Osteocyte (in vitro differentiated cells): ENCODE data around the gene SIGMAR1. TPM values are rescaled to one million over a fixed set of nuclear protein-coding genes. Genes with fewer than 3 reads are reported as not detected.

ENCODE experiments used
- DNase-seq: peaks from one replicate; pipeline ENCODE4 v3.0.0; 2021; ENCODE audit warnings: mixed read lengths; ENCODE audit not compliant: unreplicated experiment; ENCODE audit errors: extremely low spot score
- H3K27ac Mint-ChIP-seq: one replicate; pipeline ENCODE4 v1.8.0; 2021; ENCODE audit warnings: mild to moderate bottlenecking, mixed read lengths; ENCODE audit not compliant: unreplicated experiment
- H3K27me3 Mint-ChIP-seq: one replicate; pipeline ENCODE4 v1.8.0; 2021; ENCODE audit warnings: mixed read lengths; ENCODE audit not compliant: unreplicated experiment
- H3K36me3 Mint-ChIP-seq: one replicate; pipeline ENCODE4 v1.8.0; 2021; ENCODE audit warnings: mixed read lengths; ENCODE audit not compliant: unreplicated experiment
- H3K4me1 Mint-ChIP-seq: one replicate; pipeline ENCODE4 v1.8.0; 2021; ENCODE audit warnings: mixed read lengths; ENCODE audit not compliant: unreplicated experiment
- H3K4me3 Mint-ChIP-seq: one replicate; pipeline ENCODE4 v1.8.0; 2021; ENCODE audit warnings: mild to moderate bottlenecking, moderate library complexity, mixed read lengths; ENCODE audit not compliant: unreplicated experiment
- H3K9me3 Mint-ChIP-seq: one replicate; pipeline ENCODE4 v1.8.0; 2021; ENCODE audit warnings: mixed read lengths; ENCODE audit not compliant: unreplicated experiment
- total RNA-seq: library from RNA; stranded (reverse); gene quantifications from 2 replicates; pipeline ENCODE4 v1.2.1, GENCODE V29; 2021
- TF ChIP-seq, protein P1 (sequence below): fragments of 200-600 bp; sonication (generic); IDR thresholded peaks from 2 replicates; pipeline ENCODE4 v1.5.0; 2021; ENCODE audit warnings: antibody characterized with exemption, mild to moderate bottlenecking, moderate library complexity

SIGMAR1 gene
- total RNA-seq, 1 donor from 2014 or later, result 71.9 TPM

- H3K27ac Mint-ChIP-seq, result no peak within 1 kb of the TSS
- no peak for DNase-seq
- peak within 1 kb of the TSS; percentile 72 for H3K4me3 Mint-ChIP-seq
- peaks cover 31% of the 10 kb centered on the region for H3K4me1 Mint-ChIP-seq
- TF ChIP-seq, protein P1, sequence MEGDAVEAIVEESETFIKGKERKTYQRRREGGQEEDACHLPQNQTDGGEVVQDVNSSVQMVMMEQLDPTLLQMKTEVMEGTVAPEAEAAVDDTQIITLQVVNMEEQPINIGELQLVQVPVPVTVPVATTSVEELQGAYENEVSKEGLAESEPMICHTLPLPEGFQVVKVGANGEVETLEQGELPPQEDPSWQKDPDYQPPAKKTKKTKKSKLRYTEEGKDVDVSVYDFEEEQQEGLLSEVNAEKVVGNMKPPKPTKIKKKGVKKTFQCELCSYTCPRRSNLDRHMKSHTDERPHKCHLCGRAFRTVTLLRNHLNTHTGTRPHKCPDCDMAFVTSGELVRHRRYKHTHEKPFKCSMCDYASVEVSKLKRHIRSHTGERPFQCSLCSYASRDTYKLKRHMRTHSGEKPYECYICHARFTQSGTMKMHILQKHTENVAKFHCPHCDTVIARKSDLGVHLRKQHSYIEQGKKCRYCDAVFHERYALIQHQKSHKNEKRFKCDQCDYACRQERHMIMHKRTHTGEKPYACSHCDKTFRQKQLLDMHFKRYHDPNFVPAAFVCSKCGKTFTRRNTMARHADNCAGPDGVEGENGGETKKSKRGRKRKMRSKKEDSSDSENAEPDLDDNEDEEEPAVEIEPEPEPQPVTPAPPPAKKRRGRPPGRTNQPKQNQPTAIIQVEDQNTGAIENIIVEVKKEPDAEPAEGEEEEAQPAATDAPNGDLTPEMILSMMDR, result no peak
- peaks cover 72% of the 10 kb centered on the region for H3K27me3 Mint-ChIP-seq
- H3K36me3 Mint-ChIP-seq, result no peaks in the 10 kb centered on the region
- H3K9me3 Mint-ChIP-seq, result no peaks in the 10 kb centered on the region
Observed at GRCh38 chr9:34589636-34590380, 47.8 kb downstream of the SIGMAR1 start, which contains the start of gene CNTFR. CNTFR (minus strand) TSS chr9:34589724; CDS start chr9:34568981, 20,743 bp downstream.

DNA sequence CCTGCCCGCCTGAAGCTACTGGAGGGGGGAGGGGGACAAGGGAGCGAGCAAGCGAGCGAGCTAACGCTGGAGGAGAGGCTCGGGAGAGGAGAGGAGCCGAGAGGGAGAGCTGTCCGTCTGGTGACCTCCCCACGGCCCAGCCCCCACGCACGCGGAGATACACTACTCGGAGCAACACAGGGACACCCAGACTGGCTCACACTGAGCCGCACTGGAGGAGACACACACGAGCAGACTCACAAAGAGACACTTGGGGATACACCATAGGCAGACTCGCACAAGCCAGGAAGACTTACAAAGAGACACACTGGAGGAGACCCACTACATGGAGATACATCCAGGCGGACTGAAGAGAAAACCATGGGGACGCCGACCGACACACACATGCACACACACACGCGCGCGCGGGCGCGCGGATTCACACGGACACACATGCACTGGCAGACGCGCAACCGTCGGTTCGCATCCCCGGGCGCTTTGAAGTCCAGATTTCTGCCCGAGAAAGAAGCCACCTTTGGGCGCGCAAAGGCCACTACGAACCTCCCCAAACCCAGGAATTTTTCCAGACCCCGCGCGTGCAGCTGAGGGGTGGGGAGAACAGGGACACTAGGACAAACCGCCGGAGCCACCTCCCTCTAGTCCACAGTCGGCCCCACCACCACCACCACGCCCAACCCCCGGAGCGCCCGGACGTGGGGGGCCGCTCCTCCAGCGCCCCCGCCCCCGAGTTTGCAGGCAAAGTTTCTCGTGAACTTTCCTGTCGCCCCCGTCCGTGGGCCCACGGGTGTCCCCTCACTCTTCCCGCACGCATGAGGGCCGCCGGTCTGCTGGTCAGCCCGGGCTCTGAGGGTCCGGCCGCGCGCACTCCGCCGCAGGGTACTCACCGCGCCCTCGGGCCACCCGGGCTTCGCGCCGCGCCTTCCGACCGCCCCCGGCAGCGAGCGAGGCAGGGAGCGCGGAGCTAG, 48.6 kb downstream of the SIGMAR1 start:
- Mint-ChIP-seq H3K4me3 (peak overlapping the region; percentile 72), H3K4me1 (peaks cover 31% of the 10 kb centered on the region), H3K36me3 (no peaks in the 10 kb centered on the region), H3K27me3 (peaks cover 80% of the 10 kb centered on the region), H3K27ac (no peak overlapping the region), H3K9me3 (no peaks in the 10 kb centered on the region)
- no peak for DNase-seq
- TF ChIP-seq, protein P1, result no peak

- Mint-ChIP-seq H3K9me3 (no peaks in the 10 kb centered on the region), H3K27ac (no peak overlapping the region), H3K36me3 (no peaks in the 10 kb centered on the region), H3K27me3 (peaks cover 79% of the 10 kb centered on the region), H3K4me3 (no peak overlapping the region), H3K4me1 (peaks cover 21% of the 10 kb centered on the region)
- no peak for DNase-seq
- TF ChIP-seq, protein P1, result no peak
Observed at GRCh38 chr9:34587271-34587670, 50.3 kb downstream of the SIGMAR1 start.

DNA sequence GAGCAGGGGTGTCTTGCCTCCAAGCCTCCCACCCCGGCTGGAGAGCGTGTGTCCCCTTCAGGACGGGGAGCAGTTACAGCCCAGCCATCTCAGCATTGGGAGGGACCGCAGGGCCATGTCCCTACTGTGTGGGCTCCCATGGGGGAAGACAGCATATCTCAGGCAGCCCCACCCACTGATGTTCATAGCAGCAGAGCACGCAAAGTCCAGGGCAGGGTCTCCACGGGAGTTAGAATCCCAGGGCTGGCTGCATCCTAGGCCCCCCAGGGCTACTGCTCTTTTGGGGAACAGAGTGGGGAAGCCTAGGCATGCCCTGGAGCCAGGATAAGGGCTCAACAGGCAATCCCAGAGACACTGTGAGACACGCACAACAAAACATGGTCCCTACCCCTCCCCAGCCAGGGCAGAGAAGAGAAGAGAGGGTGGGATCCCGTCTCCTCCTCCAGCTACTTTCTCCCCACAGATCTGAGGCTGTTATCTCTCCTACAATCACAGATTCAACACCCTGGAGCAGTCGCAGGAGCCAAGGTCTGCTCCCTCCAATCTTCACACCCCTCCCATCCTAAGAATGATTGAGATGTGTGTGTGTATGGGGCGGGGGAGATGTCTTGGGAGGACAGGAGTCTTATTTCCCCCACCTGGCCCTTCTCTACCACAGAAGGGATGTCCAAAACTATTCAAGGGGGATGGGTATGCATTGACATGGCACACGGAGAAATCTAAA, 51.5 kb downstream of the SIGMAR1 start:
- DNase-seq, result no peak
- Mint-ChIP-seq H3K4me1 (peaks cover 17% of the 10 kb centered on the region), H3K36me3 (no peaks in the 10 kb centered on the region), H3K9me3 (no peaks in the 10 kb centered on the region), H3K27me3 (peaks cover 80% of the 10 kb centered on the region), H3K4me3 (no peak overlapping the region), H3K27ac (no peak overlapping the region)
- TF ChIP-seq, protein P1, result no peak
